ENCODE data around the gene PPAT.

Gene PPAT

GRCh38 chr4:56434599-56435139 is 746 bp downstream of the PPAT start:
- H3K4me3 ChIP-seq (ENCODE audit: low read depth, low read length), result peak overlapping the region; percentile 86
- TF ChIP-seq CTCF (IDR thresholded peaks at IDR 0.05; ENCODE audit: borderline replicate concordance, insufficient read depth, low read depth, low read length), result no peak

DNA sequence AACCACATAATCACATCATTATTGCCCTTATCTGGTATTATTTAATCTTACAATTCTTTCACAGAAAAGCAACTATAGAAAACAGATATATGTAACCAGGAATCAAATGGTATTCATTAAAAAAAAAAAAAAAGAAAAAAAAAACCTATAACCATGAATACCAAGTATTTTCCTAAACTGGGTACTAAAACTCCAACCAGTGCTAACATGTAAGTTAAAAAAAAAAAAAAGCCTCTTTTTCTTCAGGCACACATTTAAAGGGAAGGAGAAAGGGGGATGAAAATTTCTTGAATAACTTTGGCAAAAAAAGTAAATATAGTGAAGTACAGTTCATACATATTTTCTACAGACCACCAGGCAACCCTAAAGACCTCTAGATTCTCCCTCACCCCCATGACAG is 2.1 kb downstream of the PPAT start:
- no peak for TF ChIP-seq CTCF (IDR thresholded peaks at IDR 0.05; ENCODE audit: borderline replicate concordance, insufficient read depth, low read depth, low read length)
- H3K4me3 ChIP-seq (ENCODE audit: low read depth, low read length), result no peak overlapping the region

DNA sequence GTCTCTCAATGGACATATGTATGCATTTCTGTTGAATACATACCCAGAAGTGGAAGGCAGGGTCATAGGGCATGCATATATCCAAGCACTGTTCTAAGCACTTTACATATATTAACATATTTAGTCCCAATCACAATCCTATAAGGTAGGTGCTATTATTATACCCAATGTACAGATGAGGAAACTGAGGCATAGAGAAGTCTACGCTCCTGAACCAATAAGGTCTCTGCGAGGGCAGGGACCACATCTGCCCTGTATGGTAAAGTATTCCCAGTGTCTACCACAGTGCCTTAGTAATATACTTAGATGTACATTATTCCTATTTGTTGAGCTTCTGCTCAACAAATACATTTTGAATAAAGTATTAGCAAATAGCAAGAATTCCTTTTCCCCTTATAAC is 5.2 kb downstream of the PPAT start:
- TF ChIP-seq CTCF (IDR thresholded peaks at IDR 0.05; ENCODE audit: borderline replicate concordance, insufficient read depth, low read depth, low read length), result no peak
- H3K4me3 ChIP-seq (ENCODE audit: low read depth, low read length), result no peak overlapping the region

DNA sequence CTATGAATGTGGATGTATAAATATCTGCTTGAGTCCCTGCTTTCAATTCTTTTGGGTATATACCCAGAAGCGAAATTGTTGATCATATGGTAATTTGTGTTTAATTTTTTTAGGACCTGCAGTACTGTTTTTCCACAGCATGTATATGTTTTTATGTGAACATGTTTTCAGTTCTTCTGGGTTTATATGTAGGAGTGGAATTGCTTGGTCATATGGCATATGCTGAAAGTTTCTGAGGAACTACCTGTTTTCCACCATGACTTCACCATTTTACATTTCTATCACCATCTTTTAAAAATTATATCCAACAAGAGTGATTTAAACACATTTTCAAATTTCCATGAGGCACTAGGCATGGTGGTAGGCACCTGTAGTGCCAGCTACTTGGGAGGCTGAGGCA is 8.2 kb downstream of the PPAT start:
- TF ChIP-seq CTCF (IDR thresholded peaks at IDR 0.05; ENCODE audit: borderline replicate concordance, insufficient read depth, low read depth, low read length), result no peak
- no peak overlapping the region for H3K4me3 ChIP-seq (ENCODE audit: low read depth, low read length)

GRCh38 chr4:56426273-56426672 is 9.1 kb downstream of the PPAT start:
- H3K4me3 ChIP-seq (ENCODE audit: low read depth, low read length), result no peak overlapping the region
- TF ChIP-seq CTCF (IDR thresholded peaks at IDR 0.05; ENCODE audit: borderline replicate concordance, insufficient read depth, low read depth, low read length), result no peak

DNA sequence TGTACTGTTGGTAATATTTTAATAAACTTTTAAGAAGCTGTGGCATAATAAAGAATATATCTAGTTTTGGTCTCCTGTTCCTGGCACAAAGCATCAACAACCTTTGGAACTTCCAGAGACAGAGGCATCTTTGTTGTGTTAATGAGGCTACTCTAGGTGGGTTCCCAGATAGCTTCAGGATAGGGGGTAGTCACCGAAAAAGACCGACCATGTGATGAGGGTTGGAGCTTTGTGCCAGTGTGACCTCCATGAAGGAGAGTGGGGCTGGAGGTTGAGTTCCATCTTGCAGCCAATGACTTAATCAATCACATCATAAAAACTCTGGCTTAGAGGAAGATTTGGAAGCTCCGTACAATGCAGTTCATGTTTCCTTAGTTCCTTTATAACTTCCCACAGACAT is 9.9 kb downstream of the PPAT start:
- H3K4me3 ChIP-seq (ENCODE audit: low read depth, low read length), result no peak overlapping the region
- TF ChIP-seq CTCF (IDR thresholded peaks at IDR 0.05; ENCODE audit: borderline replicate concordance, insufficient read depth, low read depth, low read length), result no peak

DNA sequence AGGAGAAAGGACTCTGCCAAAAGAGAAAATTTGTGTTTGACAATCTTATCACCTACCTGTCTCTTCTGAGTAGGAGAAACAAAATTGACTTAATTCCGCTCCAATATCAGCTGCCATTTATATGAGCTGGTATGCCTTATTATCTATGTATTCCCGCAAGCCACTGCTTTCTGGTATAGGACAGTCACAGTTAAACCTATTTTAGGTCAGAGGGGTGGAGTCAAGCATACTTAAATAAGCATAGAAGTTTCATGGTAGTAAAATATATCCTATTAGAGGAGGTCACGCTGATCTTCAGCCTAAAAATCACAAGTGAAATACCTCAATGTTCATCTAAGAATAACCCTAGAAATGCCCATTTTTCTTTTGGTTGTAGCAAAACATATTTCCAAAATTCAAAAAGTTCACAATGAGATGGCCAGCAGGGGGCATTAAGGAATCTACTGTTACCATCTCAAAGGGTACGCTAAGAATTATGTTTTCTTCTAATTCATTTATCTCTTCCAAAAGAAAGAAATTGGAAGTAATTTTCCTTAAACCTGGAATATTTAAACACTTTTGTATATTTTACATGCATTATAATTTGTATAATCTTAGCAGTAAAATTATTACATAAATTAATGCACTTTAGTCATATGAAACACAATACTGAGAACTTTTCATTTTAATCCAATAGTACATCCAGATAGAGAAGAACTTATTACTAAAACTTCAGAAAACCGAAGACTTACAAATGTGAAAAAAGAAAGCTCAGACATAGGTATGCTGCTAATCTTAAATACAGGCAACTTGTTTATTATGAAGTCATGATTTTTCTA is 10.5 kb downstream of the PPAT start:
- peak; percentile 37; the same call in 1 of the 2 replicates for TF ChIP-seq CTCF (IDR thresholded peaks at IDR 0.05; ENCODE audit: borderline replicate concordance, insufficient read depth, low read depth, low read length)
- H3K4me3 ChIP-seq (ENCODE audit: low read depth, low read length), result no peak overlapping the region
